ENCODE measurements around the gene EHMT1.
"Not testable (repeated sequence)": the region's sequence is repeated elsewhere in the genome, so short reads cannot be mapped to it uniquely, and the experiment has no call there.

Gene EHMT1

GRCh38 chr9:137804908-137805630, 186.3 kb downstream of the EHMT1 start:
- no peak for TF ChIP-seq CTCF (IDR thresholded peaks at IDR 0.05; ENCODE audit: low read depth, low read length)
- Histone ChIP-seq H3K36me3 (peaks cover 64% of the 10 kb centered on the region), H3K4me3 (ENCODE audit: low read depth, low read length) (no peak overlapping the region), H3K4me1 (no peaks in the 10 kb centered on the region), H3K27me3 (no peaks in the 10 kb centered on the region), H3K9me3 (0 out of 2 replicates have a peak, but pooled peaks cover 5% of the 10 kb centered on the region)
- DNase-seq, result no peak

- Histone ChIP-seq H3K9me3 (0 out of 2 replicates have a peak, but pooled peaks cover 5% of the 10 kb centered on the region), H3K27me3 (no peaks in the 10 kb centered on the region), H3K4me3 (ENCODE audit: low read depth, low read length) (no peak overlapping the region), H3K4me1 (no peaks in the 10 kb centered on the region), H3K36me3 (peaks cover 49% of the 10 kb centered on the region)
- TF ChIP-seq CTCF (IDR thresholded peaks at IDR 0.05; ENCODE audit: low read depth, low read length), result no peak
- no peak for DNase-seq
These were observed 189.2 kb downstream of the EHMT1 start for GRCh38 chr9:137807721-137808703.

GRCh38 chr9:137809040-137809576, 190.3 kb downstream of the EHMT1 start:
- H3K9me3 ChIP-seq, result 0 out of 2 replicates have a peak, but pooled peaks cover 5% of the 10 kb centered on the region
- H3K36me3 ChIP-seq, result peaks cover 49% of the 10 kb centered on the region
- no peak for TF ChIP-seq CTCF (IDR thresholded peaks at IDR 0.05; ENCODE audit: low read depth, low read length)
- no peaks in the 10 kb centered on the region for H3K27me3 ChIP-seq
- no peak for DNase-seq
- no peaks in the 10 kb centered on the region for H3K4me1 ChIP-seq
- H3K4me3 ChIP-seq (ENCODE audit: low read depth, low read length), result no peak overlapping the region

GRCh38 chr9:137809726-137810450, 191.1 kb downstream of the EHMT1 start:
- H3K4me1 ChIP-seq; H3K4me3 ChIP-seq (ENCODE audit: low read depth, low read length); H3K27me3 ChIP-seq; DNase-seq; H3K9me3 ChIP-seq: not testable (repeated sequence)
- peaks cover 52% of the 10 kb centered on the region for H3K36me3 ChIP-seq

- peaks cover 57% of the 10 kb centered on the region for H3K36me3 ChIP-seq
- DNase-seq, result no peak
- H3K4me3 ChIP-seq (ENCODE audit: low read depth, low read length), result no peak overlapping the region
- no peak for TF ChIP-seq CTCF (IDR thresholded peaks at IDR 0.05; ENCODE audit: low read depth, low read length)
- no peaks in the 10 kb centered on the region for H3K4me1 ChIP-seq
- no peaks in the 10 kb centered on the region for H3K9me3 ChIP-seq
- H3K27me3 ChIP-seq, result no peaks in the 10 kb centered on the region
These were observed 192.6 kb downstream of the EHMT1 start for GRCh38 chr9:137811283-137811870.

Data from BE2C (cell line).